ENCODE data around the gene MMRN2.

DNA sequence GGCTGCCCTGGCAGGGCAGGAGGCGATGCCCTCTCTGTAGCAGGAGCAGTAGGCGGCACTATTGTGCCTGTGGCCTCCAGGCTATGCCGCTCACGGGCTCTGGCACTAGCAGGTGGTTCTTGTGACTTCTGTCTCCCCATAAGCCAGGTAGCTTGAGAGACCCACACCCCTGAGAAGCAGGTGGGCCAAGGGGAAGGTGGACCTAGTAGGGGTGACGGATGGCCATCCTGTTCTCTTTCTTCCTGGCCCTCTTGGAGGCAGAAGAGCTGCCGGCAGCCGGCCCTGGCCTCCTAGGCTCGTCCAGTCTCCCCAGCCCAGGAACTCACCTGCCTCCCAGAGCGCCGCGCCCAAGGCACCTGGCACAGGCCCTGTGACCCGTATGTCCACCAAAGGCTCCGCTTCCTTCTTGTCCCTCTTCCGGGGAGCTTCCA, 15.4 kb downstream of the MMRN2 start:
- TF ChIP-seq, protein P1, sequence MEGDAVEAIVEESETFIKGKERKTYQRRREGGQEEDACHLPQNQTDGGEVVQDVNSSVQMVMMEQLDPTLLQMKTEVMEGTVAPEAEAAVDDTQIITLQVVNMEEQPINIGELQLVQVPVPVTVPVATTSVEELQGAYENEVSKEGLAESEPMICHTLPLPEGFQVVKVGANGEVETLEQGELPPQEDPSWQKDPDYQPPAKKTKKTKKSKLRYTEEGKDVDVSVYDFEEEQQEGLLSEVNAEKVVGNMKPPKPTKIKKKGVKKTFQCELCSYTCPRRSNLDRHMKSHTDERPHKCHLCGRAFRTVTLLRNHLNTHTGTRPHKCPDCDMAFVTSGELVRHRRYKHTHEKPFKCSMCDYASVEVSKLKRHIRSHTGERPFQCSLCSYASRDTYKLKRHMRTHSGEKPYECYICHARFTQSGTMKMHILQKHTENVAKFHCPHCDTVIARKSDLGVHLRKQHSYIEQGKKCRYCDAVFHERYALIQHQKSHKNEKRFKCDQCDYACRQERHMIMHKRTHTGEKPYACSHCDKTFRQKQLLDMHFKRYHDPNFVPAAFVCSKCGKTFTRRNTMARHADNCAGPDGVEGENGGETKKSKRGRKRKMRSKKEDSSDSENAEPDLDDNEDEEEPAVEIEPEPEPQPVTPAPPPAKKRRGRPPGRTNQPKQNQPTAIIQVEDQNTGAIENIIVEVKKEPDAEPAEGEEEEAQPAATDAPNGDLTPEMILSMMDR (IDR thresholded peaks at IDR 0.05) = no peak
- TF ChIP-seq TAF1 (IDR thresholded peaks at IDR 0.05; ENCODE audit: borderline replicate concordance, low read depth, low read length) = no peak
